ENCODE results near the gene PSORS1C2. TPM values are rescaled to one million over a fixed set of nuclear protein-coding genes. Genes with fewer than 3 reads are reported as not detected.
A peak's percentile ranks its signal among the peaks of the same experiment; 100 is the strongest.

The PSORS1C2 gene
- total RNA-seq, 1 donor from 2014 or later = not detected

DNA sequence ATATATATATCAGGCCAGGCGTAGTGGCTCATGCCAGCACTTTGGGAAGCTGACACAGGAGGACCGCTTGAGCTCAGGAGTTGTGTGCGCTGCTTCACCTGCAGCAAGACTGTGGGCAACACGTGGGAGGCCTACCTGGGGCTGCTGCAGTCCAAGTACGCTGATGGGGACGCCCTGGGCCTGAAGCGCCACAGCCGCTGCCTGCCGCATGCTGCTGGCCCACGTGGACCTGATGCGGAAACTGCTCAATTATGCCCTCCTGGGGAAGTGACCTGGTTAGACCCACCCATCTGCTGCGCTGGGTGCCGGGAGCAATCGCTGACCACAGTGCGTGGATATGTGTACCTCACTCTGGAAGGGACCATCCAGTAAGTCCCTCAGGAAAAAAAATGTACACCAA, 1.8 kb upstream of the PSORS1C2 start:
- TF ChIP-seq, protein P1, sequence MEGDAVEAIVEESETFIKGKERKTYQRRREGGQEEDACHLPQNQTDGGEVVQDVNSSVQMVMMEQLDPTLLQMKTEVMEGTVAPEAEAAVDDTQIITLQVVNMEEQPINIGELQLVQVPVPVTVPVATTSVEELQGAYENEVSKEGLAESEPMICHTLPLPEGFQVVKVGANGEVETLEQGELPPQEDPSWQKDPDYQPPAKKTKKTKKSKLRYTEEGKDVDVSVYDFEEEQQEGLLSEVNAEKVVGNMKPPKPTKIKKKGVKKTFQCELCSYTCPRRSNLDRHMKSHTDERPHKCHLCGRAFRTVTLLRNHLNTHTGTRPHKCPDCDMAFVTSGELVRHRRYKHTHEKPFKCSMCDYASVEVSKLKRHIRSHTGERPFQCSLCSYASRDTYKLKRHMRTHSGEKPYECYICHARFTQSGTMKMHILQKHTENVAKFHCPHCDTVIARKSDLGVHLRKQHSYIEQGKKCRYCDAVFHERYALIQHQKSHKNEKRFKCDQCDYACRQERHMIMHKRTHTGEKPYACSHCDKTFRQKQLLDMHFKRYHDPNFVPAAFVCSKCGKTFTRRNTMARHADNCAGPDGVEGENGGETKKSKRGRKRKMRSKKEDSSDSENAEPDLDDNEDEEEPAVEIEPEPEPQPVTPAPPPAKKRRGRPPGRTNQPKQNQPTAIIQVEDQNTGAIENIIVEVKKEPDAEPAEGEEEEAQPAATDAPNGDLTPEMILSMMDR (IDR thresholded peaks at IDR 0.05; ENCODE audit: borderline replicate concordance) = no peak
- H3K4me3 ChIP-seq = no peak overlapping the region

DNA sequence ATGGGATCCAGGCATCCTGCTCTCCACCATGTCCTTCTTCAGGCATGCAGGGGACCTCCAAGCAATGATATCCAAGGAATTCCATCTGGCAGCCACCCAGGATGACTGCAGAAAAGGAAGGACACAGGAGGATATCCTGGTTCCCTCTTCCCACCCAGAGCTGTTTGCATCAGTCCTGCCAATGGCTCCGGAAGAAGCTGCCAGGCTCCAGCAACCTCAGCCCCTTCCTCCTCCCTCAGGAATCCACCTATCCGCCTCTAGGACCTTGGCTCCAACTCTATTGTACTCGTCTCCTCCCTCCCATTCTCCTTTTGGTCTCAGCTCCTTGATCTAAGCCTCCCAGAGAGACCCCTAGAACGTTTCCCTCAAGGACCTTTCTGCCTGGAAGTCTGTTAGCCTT, 733 bp upstream of the PSORS1C2 start:
- TF ChIP-seq, protein P1 (IDR thresholded peaks at IDR 0.05; ENCODE audit: borderline replicate concordance) = no peak
- no peak for DNase-seq
- H3K27me3 ChIP-seq (ENCODE audit: low read depth) = no peaks in the 10 kb centered on the region
- intact Hi-C loops (cut with micrococcal nuclease) = loop anchor here (5.0 kb wide), 2 partner anchors 53 to 228 kb away; no protein-coding TSS in a partner anchor
- H3K27ac ChIP-seq (replicated peaks) = peak overlapping the region; percentile 27
- peaks cover 6% of the 10 kb centered on the region for H3K36me3 ChIP-seq
- no peak overlapping the region for H3K4me3 ChIP-seq
- H3K9me3 ChIP-seq (replicated peaks) = no peaks in the 10 kb centered on the region
- H3K4me1 ChIP-seq = peaks cover 49% of the 10 kb centered on the region

More for the DNA sequence above, 1.8 kb upstream of the PSORS1C2 start:
- peaks cover 10% of the 10 kb centered on the region for H3K36me3 ChIP-seq
- H3K27ac ChIP-seq (replicated peaks) = no peak overlapping the region
- no peak for DNase-seq
- no peaks in the 10 kb centered on the region for H3K9me3 ChIP-seq (replicated peaks)
- peaks cover 49% of the 10 kb centered on the region for H3K4me1 ChIP-seq
- H3K27me3 ChIP-seq (ENCODE audit: low read depth) = no peaks in the 10 kb centered on the region
- intact Hi-C loops (cut with micrococcal nuclease) = no loop called here

DNA sequence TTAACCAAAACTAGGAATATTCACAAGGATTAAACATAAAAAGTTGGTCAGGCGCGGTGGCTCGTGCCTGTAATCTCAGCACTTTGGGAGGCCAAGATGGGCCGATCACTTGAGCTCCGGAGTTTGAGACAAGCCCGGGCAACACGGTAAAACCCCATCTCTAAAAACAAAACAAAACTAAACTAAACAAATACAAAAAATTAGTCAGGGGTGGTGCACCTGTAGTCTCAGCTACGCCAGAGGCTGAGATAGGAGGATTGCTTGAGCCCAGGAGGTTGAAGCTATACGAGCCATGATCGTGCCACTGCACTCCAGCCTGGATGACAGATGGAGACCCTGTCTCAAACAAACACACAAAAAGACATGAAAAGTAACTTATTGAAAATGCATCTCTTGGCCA, 3.2 kb downstream of the PSORS1C2 start:
- Histone ChIP-seq H3K36me3 (no peaks in the 10 kb centered on the region), H3K4me3 (no peak overlapping the region), H3K4me1 (peaks cover 21% of the 10 kb centered on the region), H3K27me3 (ENCODE audit: low read depth) (no peaks in the 10 kb centered on the region), H3K9me3 (replicated peaks) (no peaks in the 10 kb centered on the region), H3K27ac (replicated peaks) (no peak overlapping the region)
- TF ChIP-seq, protein P1 (IDR thresholded peaks at IDR 0.05; ENCODE audit: borderline replicate concordance) = no peak
- intact Hi-C loops (cut with micrococcal nuclease) = loop anchor here (5.0 kb wide), 2 partner anchors 57 to 232 kb away; no protein-coding TSS in a partner anchor
- DNase-seq = no peak

DNA sequence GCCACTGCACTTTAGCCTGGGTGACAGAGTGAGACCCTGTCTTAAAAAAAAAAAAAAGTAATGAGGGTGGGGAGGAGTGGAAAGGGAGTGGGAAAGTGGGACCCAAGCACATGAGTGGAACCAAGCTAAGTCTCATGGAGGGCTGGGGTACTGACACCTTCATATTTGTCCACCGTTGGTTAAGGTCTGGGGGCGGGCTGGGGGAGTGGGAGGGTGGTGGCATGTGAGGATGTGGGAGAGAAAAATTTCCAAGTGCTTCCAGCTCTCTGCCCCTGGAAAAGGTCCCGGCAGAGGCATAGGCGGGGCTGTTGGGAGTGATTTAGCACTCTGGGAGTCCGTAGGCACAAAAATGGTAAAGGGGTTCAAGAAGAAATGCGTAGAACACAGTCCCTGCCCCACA, 6.1 kb downstream of the PSORS1C2 start:
- H3K27me3 ChIP-seq (ENCODE audit: low read depth) = no peaks in the 10 kb centered on the region
- H3K9me3 ChIP-seq (replicated peaks) = no peaks in the 10 kb centered on the region
- no peak for DNase-seq
- no peak overlapping the region for H3K4me3 ChIP-seq
- TF ChIP-seq, protein P1 (IDR thresholded peaks at IDR 0.05; ENCODE audit: borderline replicate concordance) = no peak
- H3K4me1 ChIP-seq = peaks cover 5% of the 10 kb centered on the region
- H3K36me3 ChIP-seq = no peaks in the 10 kb centered on the region
- no peak overlapping the region for H3K27ac ChIP-seq (replicated peaks)
- intact Hi-C loops (cut with micrococcal nuclease) = no loop called here

DNA sequence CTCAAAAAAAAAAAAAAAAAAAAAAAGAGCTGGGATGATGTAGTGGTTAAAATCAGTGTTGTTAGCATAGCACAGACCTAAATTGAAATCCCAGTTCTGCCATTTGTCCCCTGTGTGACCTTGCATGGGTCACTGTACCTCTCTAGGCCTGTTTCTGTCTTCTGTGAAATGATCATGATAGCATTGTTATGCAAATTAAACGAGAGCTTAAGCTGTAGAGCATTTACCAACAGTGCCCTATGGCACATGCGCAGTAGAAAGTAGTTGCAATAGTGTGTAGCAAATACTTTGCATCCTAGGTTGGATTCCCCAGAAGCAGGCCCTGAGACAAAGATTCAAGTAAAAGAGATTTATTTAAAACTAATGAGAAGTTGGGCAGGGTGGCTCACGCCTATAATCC, 7.3 kb downstream of the PSORS1C2 start:
- TF ChIP-seq, protein P1 (IDR thresholded peaks at IDR 0.05; ENCODE audit: borderline replicate concordance) = no peak
- H3K9me3 ChIP-seq (replicated peaks) = no peaks in the 10 kb centered on the region
- H3K4me3 ChIP-seq = no peak overlapping the region
- H3K27me3 ChIP-seq (ENCODE audit: low read depth) = no peaks in the 10 kb centered on the region
- H3K27ac ChIP-seq (replicated peaks) = no peak overlapping the region
- no peaks in the 10 kb centered on the region for H3K36me3 ChIP-seq
- no peak for DNase-seq
- intact Hi-C loops (cut with micrococcal nuclease) = no loop called here
- peaks cover 10% of the 10 kb centered on the region for H3K4me1 ChIP-seq
